Neural cell (in vitro differentiated cells): ENCODE data around the gene DGKI.

Experiments used
- EZH2 ChIP-seq: fragments of 200-600, 300-800 bp; shearing (Covaris generic), sonication (generic); IDR thresholded peaks from 2 replicates; pipeline ENCODE4 v1.6.1; 2014; ENCODE audit warnings: antibody characterized with exemption, low read length, borderline replicate concordance, mild to moderate bottlenecking; ENCODE audit not compliant: insufficient read depth, poor library complexity, severe bottlenecking
- POLR2AphosphoS5 ChIP-seq: IDR thresholded peaks from 2 replicates; pipeline ENCODE4 v1.6.1; 2012
- RAD21 ChIP-seq: fragments of 450-650 bp; conservative IDR thresholded peaks from 2 replicates; pipeline ENCODE4 v1.6.1; 2014; ENCODE audit warnings: antibody characterized with exemption, mild to moderate bottlenecking, moderate library complexity
- SMC3 ChIP-seq: fragments of 450-650 bp; conservative IDR thresholded peaks from 2 replicates; pipeline ENCODE4 v1.6.1; 2014; ENCODE audit warnings: antibody characterized with exemption, mild to moderate bottlenecking, moderate library complexity; ENCODE audit not compliant: poor library complexity
- TF ChIP-seq, protein P1 (sequence below): fragments of 450-650 bp; IDR thresholded peaks from 2 replicates; pipeline ENCODE4 v1.5.1; 2014; ENCODE audit warnings: antibody characterized with exemption, mild to moderate bottlenecking, moderate library complexity; ENCODE audit not compliant: poor library complexity, severe bottlenecking
- TF ChIP-seq, protein P2 (sequence below): IDR thresholded peaks from 2 replicates; pipeline ENCODE4 v1.6.1; 2012; ENCODE audit warnings: borderline replicate concordance

DNA sequence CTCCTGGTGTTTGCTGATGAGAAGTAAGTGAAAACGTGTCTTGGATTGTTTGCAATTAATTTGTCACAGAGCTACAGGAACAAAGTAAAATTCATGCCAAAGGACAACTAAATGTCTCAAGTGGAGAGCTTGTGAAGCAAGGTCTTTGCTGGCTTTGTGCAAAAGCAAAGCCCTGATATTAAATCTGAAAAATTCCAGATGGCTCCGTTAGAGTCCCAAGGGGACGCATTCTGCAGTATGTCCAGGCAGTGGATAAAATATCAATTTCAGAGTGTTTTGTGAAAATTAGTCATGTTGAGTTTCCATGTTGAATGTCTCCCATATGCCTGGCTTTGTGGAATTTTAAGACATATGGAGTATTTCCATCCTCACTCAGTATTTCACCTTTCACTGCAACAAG is 400.7 kb downstream of the DGKI start:
- TF ChIP-seq, protein P1, sequence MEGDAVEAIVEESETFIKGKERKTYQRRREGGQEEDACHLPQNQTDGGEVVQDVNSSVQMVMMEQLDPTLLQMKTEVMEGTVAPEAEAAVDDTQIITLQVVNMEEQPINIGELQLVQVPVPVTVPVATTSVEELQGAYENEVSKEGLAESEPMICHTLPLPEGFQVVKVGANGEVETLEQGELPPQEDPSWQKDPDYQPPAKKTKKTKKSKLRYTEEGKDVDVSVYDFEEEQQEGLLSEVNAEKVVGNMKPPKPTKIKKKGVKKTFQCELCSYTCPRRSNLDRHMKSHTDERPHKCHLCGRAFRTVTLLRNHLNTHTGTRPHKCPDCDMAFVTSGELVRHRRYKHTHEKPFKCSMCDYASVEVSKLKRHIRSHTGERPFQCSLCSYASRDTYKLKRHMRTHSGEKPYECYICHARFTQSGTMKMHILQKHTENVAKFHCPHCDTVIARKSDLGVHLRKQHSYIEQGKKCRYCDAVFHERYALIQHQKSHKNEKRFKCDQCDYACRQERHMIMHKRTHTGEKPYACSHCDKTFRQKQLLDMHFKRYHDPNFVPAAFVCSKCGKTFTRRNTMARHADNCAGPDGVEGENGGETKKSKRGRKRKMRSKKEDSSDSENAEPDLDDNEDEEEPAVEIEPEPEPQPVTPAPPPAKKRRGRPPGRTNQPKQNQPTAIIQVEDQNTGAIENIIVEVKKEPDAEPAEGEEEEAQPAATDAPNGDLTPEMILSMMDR: no peak
- TF ChIP-seq SMC3: no peak
- TF ChIP-seq POLR2AphosphoS5: no peak
- TF ChIP-seq EZH2: no peak
- TF ChIP-seq, protein P2, sequence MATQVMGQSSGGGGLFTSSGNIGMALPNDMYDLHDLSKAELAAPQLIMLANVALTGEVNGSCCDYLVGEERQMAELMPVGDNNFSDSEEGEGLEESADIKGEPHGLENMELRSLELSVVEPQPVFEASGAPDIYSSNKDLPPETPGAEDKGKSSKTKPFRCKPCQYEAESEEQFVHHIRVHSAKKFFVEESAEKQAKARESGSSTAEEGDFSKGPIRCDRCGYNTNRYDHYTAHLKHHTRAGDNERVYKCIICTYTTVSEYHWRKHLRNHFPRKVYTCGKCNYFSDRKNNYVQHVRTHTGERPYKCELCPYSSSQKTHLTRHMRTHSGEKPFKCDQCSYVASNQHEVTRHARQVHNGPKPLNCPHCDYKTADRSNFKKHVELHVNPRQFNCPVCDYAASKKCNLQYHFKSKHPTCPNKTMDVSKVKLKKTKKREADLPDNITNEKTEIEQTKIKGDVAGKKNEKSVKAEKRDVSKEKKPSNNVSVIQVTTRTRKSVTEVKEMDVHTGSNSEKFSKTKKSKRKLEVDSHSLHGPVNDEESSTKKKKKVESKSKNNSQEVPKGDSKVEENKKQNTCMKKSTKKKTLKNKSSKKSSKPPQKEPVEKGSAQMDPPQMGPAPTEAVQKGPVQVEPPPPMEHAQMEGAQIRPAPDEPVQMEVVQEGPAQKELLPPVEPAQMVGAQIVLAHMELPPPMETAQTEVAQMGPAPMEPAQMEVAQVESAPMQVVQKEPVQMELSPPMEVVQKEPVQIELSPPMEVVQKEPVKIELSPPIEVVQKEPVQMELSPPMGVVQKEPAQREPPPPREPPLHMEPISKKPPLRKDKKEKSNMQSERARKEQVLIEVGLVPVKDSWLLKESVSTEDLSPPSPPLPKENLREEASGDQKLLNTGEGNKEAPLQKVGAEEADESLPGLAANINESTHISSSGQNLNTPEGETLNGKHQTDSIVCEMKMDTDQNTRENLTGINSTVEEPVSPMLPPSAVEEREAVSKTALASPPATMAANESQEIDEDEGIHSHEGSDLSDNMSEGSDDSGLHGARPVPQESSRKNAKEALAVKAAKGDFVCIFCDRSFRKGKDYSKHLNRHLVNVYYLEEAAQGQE: no peak
- no peak for TF ChIP-seq RAD21
